Subcutaneous adipose tissue (tissue), 4 donors: ENCODE results near the gene DCUN1D2. TPM values are rescaled to one million over a fixed set of nuclear protein-coding genes. Genes with fewer than 3 reads are reported as not detected.

Source experiments
- CTCF ChIP-seq: fragments of 450-650 bp; IDR thresholded peaks from one replicate; pipeline ENCODE4 v1.5.1; 2016; ENCODE audit warnings: low read depth, mild to moderate bottlenecking, control low read depth, antibody characterized with exemption, moderate library complexity
- total RNA-seq, 4 donors: library from RNA; depleted of rRNA; stranded (reverse); fragments of >200 nt; gene quantifications; one replicate each; pipeline ENCODE4 v1.1.0, GENCODE V29; 2016

DCUN1D2 gene
- total RNA-seq, 4 donors from 2014 or later = 15.1 to 22.2 (median 18.8) TPM

- TF ChIP-seq CTCF = no peak
Observed at GRCh38 chr13:113486698-113487097, 3.8 kb downstream of the DCUN1D2 start.

- TF ChIP-seq CTCF = no peak
Observed at GRCh38 chr13:113485545-113485944, 5.0 kb downstream of the DCUN1D2 start.

GRCh38 chr13:113483504-113484293 lies 6.8 kb downstream of the DCUN1D2 start:
- no peak for TF ChIP-seq CTCF

GRCh38 chr13:113483081-113483480 lies 7.4 kb downstream of the DCUN1D2 start:
- no peak for TF ChIP-seq CTCF

GRCh38 chr13:113479179-113479578 lies 11.3 kb downstream of the DCUN1D2 start:
- TF ChIP-seq CTCF = no peak

GRCh38 chr13:113477724-113478123 lies 12.8 kb downstream of the DCUN1D2 start:
- no peak for TF ChIP-seq CTCF

- no peak for TF ChIP-seq CTCF
Observed at GRCh38 chr13:113476811-113477210, 13.7 kb downstream of the DCUN1D2 start.
